ENCODE data around the gene PASK. TPM values are rescaled to one million over a fixed set of nuclear protein-coding genes. Genes with fewer than 3 reads are reported as not detected.

The PASK gene
- total RNA-seq, 4 donors from 2014 or later = 0.10 to 0.36 (median 0.28) TPM

GRCh38 chr2:241084856-241085444, 64.3 kb downstream of the PASK start:
- in situ Hi-C loops (cut with MboI; ENCODE audit: low sequenced_read_pairs in 4 of 4) (no loop called here), intact Hi-C loops (cut with DNase I; ENCODE audit: low total_unique reads) (loop anchor here (10.0 kb wide), 1 partner anchor 400 kb away; no protein-coding TSS in a partner anchor)
- TF ChIP-seq CTCF (IDR thresholded peaks at IDR 0.05 in 4 of 5, conservative IDR thresholded peaks at IDR 0.05 in 1 of 5) = no peak
- TF ChIP-seq POLR2A (IDR thresholded peaks at IDR 0.05) = no peak
- H3K4me3 ChIP-seq = no peak overlapping the region
- no peaks in the 10 kb centered on the region for H3K4me1 ChIP-seq
- H3K27ac ChIP-seq = no peak overlapping the region
- no peak for ATAC-seq
- no peaks in the 10 kb centered on the region for H3K27me3 ChIP-seq
- peaks cover 3 to 50% of the 10 kb centered on the region in 2 donors for H3K36me3 ChIP-seq
- no peak for DNase-seq
- no peaks in the 10 kb centered on the region for H3K9me3 ChIP-seq

DNA sequence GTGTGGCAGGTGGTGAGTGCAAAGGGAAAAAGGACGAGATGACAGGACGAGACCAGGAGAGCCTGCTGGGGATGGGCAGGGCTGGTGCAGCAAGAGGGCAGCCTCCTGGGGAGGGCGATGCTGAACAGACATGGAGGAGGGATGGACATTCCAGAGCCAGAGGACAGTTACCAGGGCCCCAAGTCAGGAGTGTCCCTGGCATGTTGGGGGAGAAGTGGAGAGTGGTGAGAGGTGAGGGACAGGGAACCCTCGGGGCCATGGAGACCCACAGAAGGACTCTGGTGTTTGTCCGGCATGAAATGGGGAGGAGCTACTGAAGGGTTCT, 66.2 kb downstream of the PASK start:
- intact Hi-C loops (cut with DNase I; ENCODE audit: low total_unique reads) = loop anchor here (10.0 kb wide), 1 partner anchor 402 kb away; no protein-coding TSS in a partner anchor
- ATAC-seq (no peak), DNase-seq (no peak)
- in situ Hi-C loops (cut with MboI; ENCODE audit: low sequenced_read_pairs in 4 of 4) = no loop called here
- no peak overlapping the region for H3K27ac ChIP-seq
- TF ChIP-seq CTCF (IDR thresholded peaks at IDR 0.05 in 4 of 5, conservative IDR thresholded peaks at IDR 0.05 in 1 of 5) = no peak
- no peak for TF ChIP-seq POLR2A (IDR thresholded peaks at IDR 0.05)
- no peaks in the 10 kb centered on the region for H3K27me3 ChIP-seq
- H3K4me1 ChIP-seq = no peaks in the 10 kb centered on the region
- peaks cover 3 to 31% of the 10 kb centered on the region in 2 donors for H3K36me3 ChIP-seq
- no peaks in the 10 kb centered on the region for H3K9me3 ChIP-seq
- no peak overlapping the region for H3K4me3 ChIP-seq

DNA sequence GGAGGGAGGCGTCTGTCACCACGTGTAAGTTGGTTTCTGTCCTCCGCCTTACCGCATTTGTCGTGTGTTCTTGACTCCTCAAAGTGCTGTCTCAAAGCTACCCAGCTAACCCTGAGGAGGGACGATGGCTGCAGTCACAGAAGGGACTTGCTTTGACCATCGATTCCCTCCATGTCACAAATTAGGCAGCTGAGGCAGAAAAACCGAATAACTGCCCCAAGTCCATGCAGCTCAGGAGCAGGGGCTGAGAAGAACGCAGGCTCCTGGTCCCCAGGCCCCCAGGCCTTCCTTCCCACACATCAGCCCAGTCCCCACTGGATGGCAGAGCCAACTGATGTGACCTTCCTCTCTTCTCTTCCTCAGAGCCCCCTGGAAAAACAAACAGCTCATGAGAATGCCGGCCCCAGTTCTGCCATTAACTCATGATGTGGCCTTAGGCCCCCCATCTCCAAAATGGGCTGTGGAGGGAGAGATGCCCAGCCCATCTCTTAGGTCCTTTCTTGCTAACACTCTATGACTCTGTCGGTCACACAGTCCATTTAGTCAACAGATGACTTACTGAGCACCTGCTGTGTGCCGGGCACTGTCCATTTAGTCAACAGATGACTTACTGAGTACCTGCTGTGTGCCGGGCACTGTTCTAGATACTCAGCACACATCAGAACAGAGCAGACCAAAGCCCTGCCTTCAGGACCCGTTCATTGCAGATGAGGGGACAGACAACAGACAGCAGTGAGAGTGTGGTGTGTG, 66.8 kb downstream of the PASK start:
- in situ Hi-C loops (cut with MboI; ENCODE audit: low sequenced_read_pairs in 4 of 4) = no loop called here
- no peak for DNase-seq
- intact Hi-C loops (cut with DNase I; ENCODE audit: low total_unique reads) = loop anchor here (10.0 kb wide), 1 partner anchor 402 kb away; no protein-coding TSS in a partner anchor
- TF ChIP-seq CTCF (IDR thresholded peaks at IDR 0.05 in 4 of 5, conservative IDR thresholded peaks at IDR 0.05 in 1 of 5) = no peak
- no peak for TF ChIP-seq POLR2A (IDR thresholded peaks at IDR 0.05)
- H3K9me3 ChIP-seq = no peaks in the 10 kb centered on the region
- no peak overlapping the region for H3K27ac ChIP-seq
- H3K27me3 ChIP-seq = no peaks in the 10 kb centered on the region
- H3K4me3 ChIP-seq = no peak overlapping the region
- H3K36me3 ChIP-seq = peaks cover 2 to 26% of the 10 kb centered on the region in 2 donors
- no peaks in the 10 kb centered on the region for H3K4me1 ChIP-seq
- ATAC-seq = no peak

DNA sequence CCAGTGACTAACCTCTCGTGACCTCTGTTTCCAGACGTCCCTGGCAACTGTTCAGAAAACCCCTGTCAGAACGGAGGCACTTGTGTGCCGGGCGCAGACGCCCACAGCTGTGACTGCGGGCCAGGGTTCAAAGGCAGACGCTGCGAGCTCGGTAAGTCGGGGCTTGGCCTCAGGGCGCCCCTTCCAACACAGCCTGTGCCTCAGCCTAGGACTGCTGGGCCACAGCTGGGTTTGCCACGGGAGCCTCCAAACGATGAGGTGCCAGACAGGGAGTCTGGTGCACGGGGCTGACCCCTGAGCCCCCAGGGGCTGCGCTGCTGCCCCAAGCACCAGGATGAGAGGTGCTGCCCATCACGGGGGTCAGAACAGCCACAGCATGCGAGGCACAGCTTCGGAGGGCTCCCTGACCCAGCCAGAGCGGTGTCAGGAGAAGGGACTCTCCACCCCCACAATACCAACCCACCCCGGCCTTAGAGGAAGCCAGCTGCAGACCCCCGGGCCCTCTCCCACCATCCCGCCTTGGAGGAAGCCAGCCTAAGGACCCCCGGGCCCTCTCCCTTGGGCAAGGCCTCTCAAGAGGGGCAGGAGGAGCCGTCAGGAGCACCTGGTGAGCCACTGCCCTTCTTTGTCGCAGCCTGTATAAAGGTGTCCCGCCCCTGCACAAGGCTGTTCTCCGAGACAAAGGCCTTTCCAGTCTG, 67.5 kb downstream of the PASK start:
- H3K4me1 ChIP-seq = no peaks in the 10 kb centered on the region
- in situ Hi-C loops (cut with MboI; ENCODE audit: low sequenced_read_pairs in 4 of 4) = no loop called here
- intact Hi-C loops (cut with DNase I; ENCODE audit: low total_unique reads) = loop anchor here (10.0 kb wide), 1 partner anchor 403 kb away; no protein-coding TSS in a partner anchor
- H3K4me3 ChIP-seq = no peak overlapping the region
- no peaks in the 10 kb centered on the region for H3K9me3 ChIP-seq
- DNase-seq (no peak), ATAC-seq (no peak)
- H3K27me3 ChIP-seq = no peaks in the 10 kb centered on the region
- no peak for TF ChIP-seq CTCF (IDR thresholded peaks at IDR 0.05 in 4 of 5, conservative IDR thresholded peaks at IDR 0.05 in 1 of 5)
- no peak for TF ChIP-seq POLR2A (IDR thresholded peaks at IDR 0.05)
- H3K27ac ChIP-seq = no peak overlapping the region
- H3K36me3 ChIP-seq = peaks cover 0 to 19% of the 10 kb centered on the region in 2 donors

Data from gastrocnemius medialis (tissue), 4 donors.